ENCODE results near the gene REC8. TPM values are rescaled to one million over a fixed set of nuclear protein-coding genes. Genes with fewer than 3 reads are reported as not detected.

REC8 gene
- polyA plus RNA-seq, 1 donor (not counting 4 experiments of a cell fraction or from before 2014, with no cell fraction given) = 6.3 TPM

GRCh38 chr14:24176599-24176998, 4.7 kb downstream of the REC8 start:
- no peaks in the 10 kb centered on the region for H3K9me3 ChIP-seq (ENCODE audit: control insufficient read depth, low read depth, low read length)
- H3K79me2 ChIP-seq (ENCODE audit: control insufficient read depth, insufficient read depth, low read length) = no peaks in the 10 kb centered on the region
- FAIRE-seq = no peak
- no peaks in the 10 kb centered on the region for H3K27me3 ChIP-seq (ENCODE audit: control insufficient read depth, extremely low read depth, insufficient read depth, low read length)
- H2AFZ ChIP-seq (ENCODE audit: control insufficient read depth, low read length) = no peak overlapping the region
- no peaks in the 10 kb centered on the region for H3K4me1 ChIP-seq (ENCODE audit: control insufficient read depth, extremely low read depth, insufficient read depth, low read length)
- H3K36me3 ChIP-seq (ENCODE audit: control insufficient read depth in 2 of 2, extremely low read depth in 1 of 2, insufficient read depth in 2 of 2, low read length in 2 of 2) = peaks cover 32 to 48% of the 10 kb centered on the region in 2 experiments
- H3K4me3 ChIP-seq (ENCODE audit: control insufficient read depth in 2 of 3, extremely low read depth in 1 of 3, insufficient read depth in 2 of 3, low read depth in 1 of 3, low read length in 3 of 3) = no peak overlapping the region
- no peak overlapping the region for H3K27ac ChIP-seq (ENCODE audit: control insufficient read depth, insufficient read depth, low read length)
- H3K9me1 ChIP-seq (ENCODE audit: control insufficient read depth, extremely low read depth, insufficient read depth, low read length) = no peaks in the 10 kb centered on the region
- TF ChIP-seq EZH2 (IDR thresholded peaks at IDR 0.05; ENCODE audit: low read length) = no peak
- no peak for TF ChIP-seq CTCF (optimal IDR thresholded peaks at IDR 0.05 in 1 of 3, IDR thresholded peaks at IDR 0.05 in 1 of 3, conservative IDR thresholded peaks at IDR 0.05 in 1 of 3; ENCODE audit: extremely low read depth in 1 of 3, insufficient read depth in 2 of 3, low read length in 3 of 3)
- dilution Hi-C loops (cut with MboI; ENCODE audit: extremely low pct_ligation_motif_present, low sequenced_read_pairs) = no loop called here
- H4K20me1 ChIP-seq (ENCODE audit: control insufficient read depth, extremely low read depth, insufficient read depth, low read length) = peaks cover 8% of the 10 kb centered on the region
- H3K9ac ChIP-seq (ENCODE audit: control insufficient read depth, extremely low read depth, insufficient read depth, low read length) = no peak overlapping the region
- no peak for DNase-seq (ENCODE audit: low read depth, low spot score)
- H3K4me2 ChIP-seq (ENCODE audit: control insufficient read depth, extremely low read depth, insufficient read depth, low read depth, low read length) = no peak overlapping the region

GRCh38 chr14:24177041-24177825, 5.4 kb downstream of the REC8 start:
- Histone ChIP-seq H3K4me1 (ENCODE audit: control insufficient read depth, extremely low read depth, insufficient read depth, low read length) (no peaks in the 10 kb centered on the region), H3K4me2 (ENCODE audit: control insufficient read depth, extremely low read depth, insufficient read depth, low read depth, low read length) (no peak overlapping the region), H4K20me1 (ENCODE audit: control insufficient read depth, extremely low read depth, insufficient read depth, low read length) (peaks cover 8% of the 10 kb centered on the region), H3K4me3 (ENCODE audit: control insufficient read depth in 2 of 3, extremely low read depth in 1 of 3, insufficient read depth in 2 of 3, low read depth in 1 of 3, low read length in 3 of 3) (no peak overlapping the region), H3K27ac (ENCODE audit: control insufficient read depth, insufficient read depth, low read length) (no peak overlapping the region), H3K9me1 (ENCODE audit: control insufficient read depth, extremely low read depth, insufficient read depth, low read length) (no peaks in the 10 kb centered on the region), H2AFZ (ENCODE audit: control insufficient read depth, low read length) (no peak overlapping the region), H3K9ac (ENCODE audit: control insufficient read depth, extremely low read depth, insufficient read depth, low read length) (no peak overlapping the region), H3K36me3 (ENCODE audit: control insufficient read depth in 2 of 2, extremely low read depth in 1 of 2, insufficient read depth in 2 of 2, low read length in 2 of 2) (peaks cover 36 to 48% of the 10 kb centered on the region in 2 experiments), H3K9me3 (ENCODE audit: control insufficient read depth, low read depth, low read length) (no peaks in the 10 kb centered on the region), H3K79me2 (ENCODE audit: control insufficient read depth, insufficient read depth, low read length) (no peaks in the 10 kb centered on the region), H3K27me3 (ENCODE audit: control insufficient read depth, extremely low read depth, insufficient read depth, low read length) (no peaks in the 10 kb centered on the region)
- DNase-seq (ENCODE audit: low read depth, low spot score) (no peak), FAIRE-seq (no peak)
- TF ChIP-seq EZH2 (IDR thresholded peaks at IDR 0.05; ENCODE audit: low read length) = no peak
- TF ChIP-seq CTCF (optimal IDR thresholded peaks at IDR 0.05 in 1 of 3, IDR thresholded peaks at IDR 0.05 in 1 of 3, conservative IDR thresholded peaks at IDR 0.05 in 1 of 3; ENCODE audit: extremely low read depth in 1 of 3, insufficient read depth in 2 of 3, low read length in 3 of 3) = no peak
- dilution Hi-C loops (cut with MboI; ENCODE audit: extremely low pct_ligation_motif_present, low sequenced_read_pairs) = no loop called here

Measured in keratinocyte (primary cell).